ENCODE measurements around the gene USP19. TPM values are rescaled to one million over a fixed set of nuclear protein-coding genes. Genes with fewer than 3 reads are reported as not detected.

Gene USP19
- total and polyA plus RNA-seq, 2 donors (not counting 1 experiment from before 2014, with no cell fraction given): 73.5 to 87.3 TPM

GRCh38 chr3:49121132-49121736, 611 bp upstream of the USP19 start:
- ATAC-seq (ENCODE audit: low read depth) (no peak), DNase-seq (no peak)
- Histone ChIP-seq H3K79me2 (ENCODE audit: control insufficient read depth, insufficient read depth, low read length) (peaks cover 27% of the 10 kb centered on the region), H3K9ac (ENCODE audit: low read length) (peak overlapping the region; percentile 90), H3K4me2 (replicated peaks; ENCODE audit: low read depth, low read length, poor library complexity, severe bottlenecking) (peak overlapping the region; percentile 88), H2AFZ (ENCODE audit: insufficient read depth, low read depth, low read length, poor library complexity, severe bottlenecking) (peak overlapping the region; percentile 88), H3K27ac (ENCODE audit: low read length in 2 of 2) (peak overlapping the region; percentile 82 to 92), H4K20me1 (ENCODE audit: control insufficient read depth, insufficient read depth, low read length, poor library complexity, severe bottlenecking) (peaks cover 7% of the 10 kb centered on the region), H3K36me3 (replicated peaks in 1 of 2; ENCODE audit: control extremely low read depth in 1 of 2, control insufficient read depth in 1 of 2, extremely low read depth in 1 of 2, insufficient read depth in 2 of 2, low read length in 1 of 2) (peaks cover 0 to 28% of the 10 kb centered on the region in 2 experiments), H3K4me1 (ENCODE audit: control insufficient read depth in 2 of 2, insufficient read depth in 2 of 2, low read length in 2 of 2) (peaks cover 12 to 21% of the 10 kb centered on the region in 2 donors), H3K9me3 (ENCODE audit: control extremely low read depth in 1 of 3, control insufficient read depth in 2 of 3, insufficient read depth in 1 of 3, low read length in 2 of 3) (peaks cover 0 to 5% (median 0%) of the 10 kb centered on the region in 3 donors), H3K27me3 (replicated peaks in 1 of 4; ENCODE audit: control extremely low read depth in 1 of 4, control insufficient read depth in 3 of 4, insufficient read depth in 4 of 4, low read length in 3 of 4) (no peaks in the 10 kb centered on the region), H3K4me3 (ENCODE audit: control extremely low read depth in 1 of 5, extremely low read depth in 1 of 5, insufficient read depth in 1 of 5, low read depth in 2 of 5, low read length in 4 of 5) (peak overlapping the region; percentile 38 to 85 (median 73))
- intact Hi-C loops (cut with micrococcal nuclease): loop anchor here (2.0 to 5.0 kb wide), 2 partner anchors 46 to 551 kb away; partner anchors contain the start of genes APEH and CCDC71
- H3K4me3 Mint-ChIP-seq: peak overlapping the region; percentile 88
- no peaks in the 10 kb centered on the region for H3K9me3 Mint-ChIP-seq (ENCODE audit: insufficient read depth)
- POLR2A ChIA-PET: interaction anchor here (0.6 to 2.6 kb wide), 14 partner anchors 10 to 1220 kb away, joined by 3 to 32 read pairs (median 4); partner anchors contain the start of genes CCDC71, DALRD3, KLHDC8B and NDUFAF3
- TF ChIP-seq EZH2 (IDR thresholded peaks at IDR 0.05; ENCODE audit: borderline replicate concordance, insufficient read depth, low read depth, low read length, poor library complexity, severe bottlenecking) (no peak), CTCF (IDR thresholded peaks at IDR 0.05) (no peak)
- H3K27ac Mint-ChIP-seq: peak overlapping the region; percentile 89
- WGBS (ENCODE audit: insufficient coverage): 83% methylated on average over 13 of the region's 17 CpGs
- no peaks in the 10 kb centered on the region for H3K27me3 Mint-ChIP-seq
- peaks cover 15% of the 10 kb centered on the region for H3K4me1 Mint-ChIP-seq
- CTCF ChIA-PET: interaction anchor here (1.1 to 1.8 kb wide), 5 partner anchors 19 to 114 kb away, joined by 3 to 14 read pairs (median 6); partner anchors contain the start of genes CCDC71, QRICH1 and WDR6

- TF ChIP-seq CTCF (IDR thresholded peaks at IDR 0.05) (no peak), EZH2 (IDR thresholded peaks at IDR 0.05; ENCODE audit: borderline replicate concordance, insufficient read depth, low read depth, low read length, poor library complexity, severe bottlenecking) (no peak)
- peaks cover 0 to 5% (median 0%) of the 10 kb centered on the region in 3 donors for H3K9me3 ChIP-seq (ENCODE audit: control extremely low read depth in 1 of 3, control insufficient read depth in 2 of 3, insufficient read depth in 1 of 3, low read length in 2 of 3)
- H3K4me2 ChIP-seq (replicated peaks; ENCODE audit: low read depth, low read length, poor library complexity, severe bottlenecking): peak overlapping the region; percentile 88
- no peak for DNase-seq
- no peaks in the 10 kb centered on the region for H3K27me3 ChIP-seq (replicated peaks in 1 of 4; ENCODE audit: control extremely low read depth in 1 of 4, control insufficient read depth in 3 of 4, insufficient read depth in 4 of 4, low read length in 3 of 4)
- H3K4me3 ChIP-seq (ENCODE audit: control extremely low read depth in 1 of 5, extremely low read depth in 1 of 5, insufficient read depth in 1 of 5, low read depth in 2 of 5, low read length in 4 of 5): peak overlapping the region; percentile 67 to 85 (median 74)
- Mint-ChIP-seq H3K9me3 (ENCODE audit: insufficient read depth) (no peaks in the 10 kb centered on the region), H3K4me1 (peaks cover 15% of the 10 kb centered on the region), H3K27me3 (no peaks in the 10 kb centered on the region), H3K4me3 (peak overlapping the region; percentile 88), H3K27ac (peak overlapping the region; percentile 89)
- WGBS (ENCODE audit: insufficient coverage): 0% methylated on average over 9 of the region's 9 CpGs
- H2AFZ ChIP-seq (ENCODE audit: insufficient read depth, low read depth, low read length, poor library complexity, severe bottlenecking): peak overlapping the region; percentile 88
- H3K4me1 ChIP-seq (ENCODE audit: control insufficient read depth in 2 of 2, insufficient read depth in 2 of 2, low read length in 2 of 2): peaks cover 12 to 21% of the 10 kb centered on the region in 2 donors
- POLR2A ChIA-PET: interaction anchor here (0.9 to 2.6 kb wide), 5 partner anchors 16 to 132 kb away, joined by 3 to 32 read pairs (median 6); partner anchors contain the start of genes DALRD3, QARS1 and QRICH1
- H3K79me2 ChIP-seq (ENCODE audit: control insufficient read depth, insufficient read depth, low read length): peaks cover 39% of the 10 kb centered on the region
- ATAC-seq (ENCODE audit: low read depth): no peak
- peak overlapping the region; percentile 82 to 92 for H3K27ac ChIP-seq (ENCODE audit: low read length in 2 of 2)
- peaks cover 7% of the 10 kb centered on the region for H4K20me1 ChIP-seq (ENCODE audit: control insufficient read depth, insufficient read depth, low read length, poor library complexity, severe bottlenecking)
- H3K36me3 ChIP-seq (replicated peaks in 1 of 2; ENCODE audit: control extremely low read depth in 1 of 2, control insufficient read depth in 1 of 2, extremely low read depth in 1 of 2, insufficient read depth in 2 of 2, low read length in 1 of 2): peaks cover 0 to 40% of the 10 kb centered on the region in 2 experiments
- peak overlapping the region; percentile 90 for H3K9ac ChIP-seq (ENCODE audit: low read length)
- intact Hi-C loops (cut with micrococcal nuclease): loop anchor here (1.0 to 5.0 kb wide), 5 partner anchors 16 to 552 kb away; partner anchors contain the start of genes APEH, CCDC71, QARS1 and QRICH1
- CTCF ChIA-PET: interaction anchor here (0.6 to 1.8 kb wide), 4 partner anchors 18 to 133 kb away, joined by 3 to 14 read pairs (median 5); partner anchors contain the start of gene QRICH1
These were observed 556 bp downstream of the USP19 start for GRCh38 chr3:49120096-49120437.
